NB4 (cell line): Measurements from ENCODE around the gene MDC1.

Experiments
- CTCF ChIP-seq: IDR thresholded peaks from one replicate; pipeline ENCODE4 v1.5.1; 2012; ENCODE audit warnings: low read depth, low read length
- TF ChIP-seq, protein P1 (sequence below): IDR thresholded peaks from 2 replicates; pipeline ENCODE4 v1.6.1; 2011; ENCODE audit warnings: low read depth, low read length

DNA sequence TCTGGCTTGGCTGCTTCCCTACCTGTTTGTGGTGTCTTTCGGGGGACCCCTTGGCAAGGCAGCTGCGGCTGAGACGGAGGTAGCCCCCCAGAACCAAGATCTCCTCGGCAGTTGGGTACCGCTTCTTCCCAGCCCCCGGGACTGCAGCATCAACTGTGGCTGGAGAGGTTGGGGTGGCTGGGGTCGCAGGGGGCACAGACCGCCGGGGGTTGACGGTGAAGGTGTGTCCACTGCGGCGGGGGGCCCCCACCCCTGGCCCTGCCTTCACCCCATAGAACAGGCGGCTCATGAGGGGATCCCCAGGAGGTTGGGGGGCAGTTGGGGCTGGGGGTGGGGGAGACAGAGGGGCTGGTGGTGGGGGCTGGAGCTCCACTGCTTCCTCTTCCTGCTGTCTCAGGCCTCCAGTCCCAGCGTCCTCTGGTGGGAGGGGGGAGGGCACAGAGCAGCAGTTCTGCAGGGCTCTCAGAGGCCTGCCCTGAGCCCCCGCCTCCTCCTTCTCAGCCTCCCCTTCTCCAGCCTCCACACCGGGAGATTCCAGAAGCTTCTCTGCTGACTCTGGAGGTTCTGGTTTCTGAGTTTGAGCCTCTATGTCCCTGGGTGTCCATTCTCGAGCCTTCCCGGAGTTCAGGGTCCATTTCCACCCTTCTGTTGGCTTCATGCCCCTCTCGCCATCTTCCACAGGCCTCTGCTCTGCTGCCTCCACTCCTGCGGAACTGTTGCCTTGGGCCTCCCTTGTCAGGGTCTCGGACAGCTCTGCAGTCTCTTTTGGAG, 32.5 kb downstream of the MDC1 start:
- TF ChIP-seq, protein P1, sequence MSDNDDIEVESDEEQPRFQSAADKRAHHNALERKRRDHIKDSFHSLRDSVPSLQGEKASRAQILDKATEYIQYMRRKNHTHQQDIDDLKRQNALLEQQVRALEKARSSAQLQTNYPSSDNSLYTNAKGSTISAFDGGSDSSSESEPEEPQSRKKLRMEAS: no peak
- TF ChIP-seq CTCF: no peak
